KOPT-K1 (cell line): ENCODE measurements around the gene TMEM106A.
A peak's percentile ranks its signal among the peaks of the same experiment; 100 is the strongest.
"Not testable (repeated sequence)": the region's sequence is repeated elsewhere in the genome, so short reads cannot be mapped to it uniquely, and the experiment has no call there.

Experiments used
- H3K27ac ChIP-seq: fragments of 200-600 bp; sonication (generic); 2 replicates; pipeline ENCODE4 v1.5.1; 2016; ENCODE audit warnings: antibody characterized with exemption, mild to moderate bottlenecking, low read depth, low read length; ENCODE audit not compliant: poor library complexity, severe bottlenecking
- H3K36me3 ChIP-seq: fragments of 200-600 bp; sonication (generic); 2 replicates; pipeline ENCODE4 v1.5.1; 2017; ENCODE audit warnings: antibody characterized with exemption, mild to moderate bottlenecking, low read length, moderate library complexity; ENCODE audit not compliant: insufficient read depth
- H3K9me3 ChIP-seq: fragments of 200-600 bp; sonication (generic); 2 replicates; pipeline ENCODE4 v1.5.1; 2017; ENCODE audit warnings: antibody characterized with exemption, low read length, mild to moderate bottlenecking; ENCODE audit not compliant: insufficient read depth, poor library complexity, severe bottlenecking

The TMEM106A gene, protein sequence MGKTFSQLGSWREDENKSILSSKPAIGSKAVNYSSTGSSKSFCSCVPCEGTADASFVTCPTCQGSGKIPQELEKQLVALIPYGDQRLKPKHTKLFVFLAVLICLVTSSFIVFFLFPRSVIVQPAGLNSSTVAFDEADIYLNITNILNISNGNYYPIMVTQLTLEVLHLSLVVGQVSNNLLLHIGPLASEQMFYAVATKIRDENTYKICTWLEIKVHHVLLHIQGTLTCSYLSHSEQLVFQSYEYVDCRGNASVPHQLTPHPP

GRCh38 chr17:43211480-43212402 is at the start of gene TMEM106A:
TSS of gene TMEM106A (plus strand) at chr17:43211875. CDS start at chr17:43213042, 1,167 bp downstream.
- H3K36me3 ChIP-seq: peaks cover 32% of the 10 kb centered on the region; the same call in 1 of the 2 replicates
- no peaks in the 10 kb centered on the region for H3K9me3 ChIP-seq
- H3K27ac ChIP-seq: peak within 1 kb of the TSS; percentile 79

GRCh38 chr17:43165971-43166370 is 45.7 kb upstream of the TMEM106A start:
- not testable (repeated sequence) for H3K9me3 ChIP-seq, H3K36me3 ChIP-seq, H3K27ac ChIP-seq

DNA sequence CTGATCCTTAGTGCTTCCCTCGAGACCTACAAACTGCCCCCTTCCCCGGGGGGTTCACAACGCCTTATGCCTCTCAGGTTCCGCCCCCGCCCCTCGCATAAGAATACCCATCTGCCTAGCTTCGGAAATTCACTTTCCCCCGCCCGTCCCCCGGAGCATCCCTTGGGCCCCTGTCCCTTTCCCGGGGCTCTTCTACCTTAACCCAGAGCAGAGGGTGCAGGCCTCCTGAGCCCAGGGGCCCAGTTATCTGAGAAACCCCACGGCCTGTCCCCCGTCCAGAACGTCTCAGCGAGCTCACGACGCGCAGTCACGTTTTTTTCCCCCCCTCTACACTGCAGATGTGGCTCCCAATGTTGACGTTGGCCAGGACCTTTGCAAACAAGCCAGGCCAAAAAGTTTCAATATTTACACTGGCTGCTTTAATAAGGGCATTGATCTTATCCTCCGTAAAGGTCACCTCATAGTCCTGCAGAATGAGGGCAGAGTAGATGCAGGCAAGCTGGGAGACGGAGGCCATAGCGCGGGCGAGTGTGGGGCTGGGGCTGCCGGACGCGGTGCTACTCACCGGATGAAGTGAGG is 42.0 kb upstream of the TMEM106A start:
- Histone ChIP-seq H3K9me3 (no peaks in the 10 kb centered on the region), H3K27ac (peak overlapping the region; percentile 78), H3K36me3 (no peaks in the 10 kb centered on the region)

DNA sequence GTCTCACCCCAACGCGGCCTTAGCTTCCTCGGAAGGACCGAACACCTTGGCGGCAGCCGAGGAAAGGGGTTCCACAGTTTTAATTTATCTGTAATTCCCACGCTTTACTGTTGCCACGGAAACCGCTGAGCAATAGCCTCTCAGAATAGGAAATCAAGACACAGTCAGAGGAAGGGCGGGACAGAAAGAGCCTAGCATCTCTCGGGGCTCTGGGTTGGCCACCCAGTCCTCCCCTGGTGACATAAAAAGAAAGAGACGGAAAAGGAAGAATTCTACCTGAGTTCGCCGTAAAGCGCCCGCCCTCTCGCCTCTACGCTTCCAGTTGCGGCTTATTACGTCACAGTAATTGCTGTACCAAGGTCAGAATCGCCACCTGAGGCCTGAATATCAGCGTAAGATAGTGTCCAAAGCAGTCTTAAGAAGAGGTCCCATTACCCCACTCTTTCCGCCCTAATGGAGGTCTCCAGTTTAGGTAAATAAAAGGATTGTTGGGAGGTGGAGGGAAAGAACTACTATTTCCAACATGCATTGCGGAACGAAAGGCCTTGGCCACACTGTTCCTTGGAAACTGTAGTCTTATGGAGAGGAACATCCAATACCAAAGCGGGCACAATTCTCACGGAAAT is 41.4 kb upstream of the TMEM106A start:
- H3K36me3 ChIP-seq: no peaks in the 10 kb centered on the region
- H3K27ac ChIP-seq: peak overlapping the region; percentile 78
- H3K9me3 ChIP-seq: no peaks in the 10 kb centered on the region

GRCh38 chr17:43170766-43171585 is 40.7 kb upstream of the TMEM106A start, which contains the start of gene NBR1:
TSS of gene NBR1 (plus strand) at chr17:43171214. CDS start at chr17:43175800, 4,586 bp downstream.
- Histone ChIP-seq H3K9me3 (no peaks in the 10 kb centered on the region), H3K36me3 (0 out of 2 replicates have a peak, but pooled peaks cover 3% of the 10 kb centered on the region), H3K27ac (peak within 1 kb of the TSS; percentile 78)

- H3K36me3 ChIP-seq: peaks cover 10% of the 10 kb centered on the region
- peak overlapping the region; percentile 78 for H3K27ac ChIP-seq
- no peaks in the 10 kb centered on the region for H3K9me3 ChIP-seq
Observed at GRCh38 chr17:43171586-43172487, 39.8 kb upstream of the TMEM106A start.

DNA sequence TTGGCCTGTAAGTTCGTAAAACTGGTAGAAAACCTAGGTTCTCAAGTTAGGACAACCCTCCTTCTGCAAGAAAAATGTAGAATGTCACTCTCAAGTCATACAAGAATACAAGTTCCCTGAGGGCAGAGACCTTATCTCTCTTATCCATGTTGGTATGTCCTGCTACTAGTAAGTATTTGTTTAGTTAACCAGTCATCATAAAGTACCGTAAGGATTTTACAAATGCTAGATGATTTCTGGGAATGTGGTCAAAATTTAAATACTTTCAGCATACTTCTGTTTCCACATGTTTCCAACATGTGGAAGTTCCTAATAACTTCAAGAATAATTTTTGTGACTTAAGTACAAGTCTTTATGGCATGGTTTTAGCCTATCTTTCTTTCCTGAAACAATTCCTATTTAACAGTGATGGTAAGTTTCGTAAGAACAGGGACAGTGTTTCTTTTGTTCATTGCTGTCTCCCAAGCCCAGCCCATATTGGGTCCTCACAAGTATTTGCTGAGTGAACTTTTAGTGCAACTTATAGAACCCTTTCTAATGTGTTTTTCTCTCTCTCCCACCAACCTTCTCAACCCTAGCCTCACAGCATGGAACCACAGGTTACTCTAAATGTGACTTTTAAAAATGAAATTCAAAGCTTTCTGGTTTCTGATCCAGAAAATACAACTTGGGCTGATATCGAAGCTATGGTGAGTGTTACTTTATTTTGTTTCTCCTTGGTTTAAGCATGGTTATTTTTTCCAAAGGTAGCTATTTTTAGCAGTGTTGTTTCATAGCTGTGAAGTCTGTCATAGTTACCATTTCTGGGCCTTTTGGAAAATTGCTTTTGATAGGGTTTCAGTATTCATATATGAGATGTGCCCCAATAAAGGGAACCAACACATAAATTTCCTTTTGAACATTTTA is 36.2 kb upstream of the TMEM106A start:
- Histone ChIP-seq H3K27ac (no peak overlapping the region), H3K9me3 (no peaks in the 10 kb centered on the region), H3K36me3 (peaks cover 46% of the 10 kb centered on the region)

GRCh38 chr17:43176119-43176570 is 35.5 kb upstream of the TMEM106A start:
- peaks cover 52% of the 10 kb centered on the region for H3K36me3 ChIP-seq
- H3K27ac ChIP-seq: no peak overlapping the region
- no peaks in the 10 kb centered on the region for H3K9me3 ChIP-seq

GRCh38 chr17:43183921-43184320 is 27.8 kb upstream of the TMEM106A start:
- Histone ChIP-seq H3K9me3 (no peaks in the 10 kb centered on the region), H3K36me3 (peaks cover 42% of the 10 kb centered on the region), H3K27ac (no peak overlapping the region)

GRCh38 chr17:43186656-43187055 is 25.0 kb upstream of the TMEM106A start:
- H3K36me3 ChIP-seq: peaks cover 48% of the 10 kb centered on the region
- H3K9me3 ChIP-seq, H3K27ac ChIP-seq: not testable (repeated sequence)

DNA sequence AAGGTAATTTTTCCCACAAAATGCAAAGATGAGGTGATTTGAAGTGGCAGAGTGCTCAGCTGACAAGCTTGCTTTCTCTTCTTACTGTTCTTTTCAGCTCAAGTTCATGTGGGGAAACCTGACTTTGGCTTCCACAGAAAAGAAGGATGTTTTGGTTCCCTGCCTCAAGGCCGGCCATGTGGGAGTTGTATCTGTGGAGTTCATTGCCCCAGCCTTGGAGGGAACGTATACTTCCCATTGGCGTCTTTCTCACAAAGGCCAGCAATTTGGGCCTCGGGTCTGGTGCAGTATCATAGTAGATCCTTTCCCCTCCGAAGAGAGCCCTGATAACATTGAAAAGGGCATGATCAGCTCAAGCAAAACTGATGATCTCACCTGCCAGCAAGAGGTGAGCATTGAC is 18.4 kb upstream of the TMEM106A start:
- Histone ChIP-seq H3K9me3 (no peaks in the 10 kb centered on the region), H3K36me3 (peaks cover 92% of the 10 kb centered on the region), H3K27ac (no peak overlapping the region)

GRCh38 chr17:43199633-43200032 is 12.0 kb upstream of the TMEM106A start:
- Histone ChIP-seq H3K27ac (no peak overlapping the region), H3K9me3 (no peaks in the 10 kb centered on the region), H3K36me3 (peaks cover 96% of the 10 kb centered on the region)
